Renal cortex interstitium (tissue), 11 donors: ENCODE results near the gene PIM3. TPM values are rescaled to one million over a fixed set of nuclear protein-coding genes. Genes with fewer than 3 reads are reported as not detected.
"Not testable (repeated sequence)": the region's sequence is repeated elsewhere in the genome, so short reads cannot be mapped to it uniquely, and the experiment has no call there.

Experiments
- DNase-seq, 11 donors: peaks; one replicate each; pipeline ENCODE4 v3.0.0-alpha.2; 2013; ENCODE audit warnings: low read depth in 9 of 11, low spot score in 4 of 11; ENCODE audit errors: extremely low read depth in 1 of 11
- polyA plus RNA-seq, 3 donors: library from polyadenylated mRNA; unstranded; fragments of 120-200 nt; gene quantifications; one replicate each; pipeline ENCODE4 v1.2.1, GENCODE V29; 2013; ENCODE audit not compliant: insufficient read length in 3 of 3

PIM3 gene
- polyA plus RNA-seq, 3 donors = 14.3 to 25.1 (median 20.3) TPM

GRCh38 chr22:49936973-49937757 is 23.4 kb upstream of the PIM3 start:
- DNase-seq = no peak

- DNase-seq = no peak
These were observed 22.6 kb upstream of the PIM3 start for GRCh38 chr22:49937758-49938564.

DNA sequence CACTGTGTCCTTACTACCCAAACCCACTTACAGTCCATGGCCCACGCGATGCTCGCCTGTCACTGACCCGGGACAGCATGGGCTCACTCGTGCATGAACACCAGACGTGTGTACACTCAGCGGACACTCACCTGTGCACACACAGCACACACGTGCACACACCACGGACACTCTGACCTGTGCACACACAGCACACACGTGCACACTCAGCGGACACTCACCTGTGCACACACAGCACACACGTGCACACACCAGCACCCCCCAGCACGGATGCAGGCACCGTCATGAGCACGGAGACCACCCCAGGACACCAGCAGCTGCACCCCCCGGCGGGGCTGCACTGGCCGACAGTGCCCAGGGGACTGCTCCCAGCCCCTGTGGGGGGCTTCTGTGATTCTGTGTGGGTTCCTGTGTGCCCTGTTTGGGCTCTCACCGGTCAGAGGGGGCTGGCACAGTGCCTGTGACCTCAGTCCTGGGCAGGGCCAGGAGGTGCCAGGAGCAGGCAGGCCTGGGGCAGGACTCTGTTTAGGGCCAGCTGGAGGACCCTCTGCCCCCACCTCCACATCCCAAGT is 21.9 kb upstream of the PIM3 start:
- no peak for DNase-seq

- no peak for DNase-seq
These were observed 18.9 kb upstream of the PIM3 start for GRCh38 chr22:49941507-49942316.

- no peak for DNase-seq
These were observed 17.8 kb upstream of the PIM3 start for GRCh38 chr22:49942565-49943404.

- no peak for DNase-seq
These were observed 17.2 kb upstream of the PIM3 start for GRCh38 chr22:49943405-49943765.

DNA sequence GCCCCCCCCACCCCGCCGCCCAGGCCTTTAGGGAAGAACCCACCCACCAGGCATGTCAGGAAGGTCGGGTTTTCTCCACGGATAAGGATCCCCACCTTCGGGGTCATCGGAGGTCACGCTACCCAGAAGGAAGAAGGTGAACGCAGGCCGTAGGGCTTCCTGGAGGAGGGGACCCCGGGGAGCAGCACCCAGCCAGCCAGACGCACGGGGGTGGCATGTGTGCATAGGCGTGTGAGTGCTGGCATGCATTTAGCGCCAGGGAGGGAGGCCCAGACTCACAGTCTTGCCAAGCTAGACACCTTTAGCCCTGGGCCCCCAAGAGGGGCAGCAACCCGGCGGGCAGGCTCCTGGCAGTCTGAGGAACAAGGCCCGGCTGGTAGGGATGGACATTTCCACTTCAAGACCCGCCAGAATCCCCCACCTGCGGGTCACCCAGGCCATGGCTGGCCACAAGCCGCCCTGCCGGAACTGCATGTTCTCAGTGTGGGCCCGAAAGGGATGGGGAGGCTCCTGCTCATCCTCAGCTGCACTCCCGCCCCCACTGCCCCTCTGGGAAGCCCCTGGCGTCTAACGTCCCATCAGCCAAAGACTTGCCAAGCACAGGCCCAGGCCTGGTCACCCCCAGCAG is 16.7 kb upstream of the PIM3 start:
- no peak for DNase-seq

DNA sequence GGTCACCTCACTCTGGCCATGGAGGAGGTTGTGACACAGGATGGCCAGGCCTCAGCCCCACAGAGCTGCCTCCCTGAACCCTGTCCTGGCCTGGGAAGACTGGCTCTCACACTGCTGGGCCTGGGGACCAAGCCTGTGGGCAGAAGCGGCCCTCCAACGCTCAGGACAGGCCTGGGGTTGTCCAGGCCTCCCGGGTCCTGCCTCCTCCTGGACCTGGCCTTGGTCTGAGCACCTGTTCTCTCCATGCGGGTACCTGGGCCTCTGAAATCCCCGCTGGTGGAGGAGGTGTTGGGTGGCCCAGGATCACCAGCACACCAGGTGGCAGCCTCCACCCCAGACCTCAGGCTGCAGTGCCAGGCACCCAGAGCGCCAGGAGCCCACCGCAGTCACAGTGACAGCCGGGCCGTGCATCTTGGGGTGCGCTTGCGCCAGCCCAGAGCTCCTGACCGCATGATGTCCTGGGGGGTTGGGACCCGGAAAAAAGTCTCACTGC is 16.1 kb upstream of the PIM3 start:
- no peak for DNase-seq

DNA sequence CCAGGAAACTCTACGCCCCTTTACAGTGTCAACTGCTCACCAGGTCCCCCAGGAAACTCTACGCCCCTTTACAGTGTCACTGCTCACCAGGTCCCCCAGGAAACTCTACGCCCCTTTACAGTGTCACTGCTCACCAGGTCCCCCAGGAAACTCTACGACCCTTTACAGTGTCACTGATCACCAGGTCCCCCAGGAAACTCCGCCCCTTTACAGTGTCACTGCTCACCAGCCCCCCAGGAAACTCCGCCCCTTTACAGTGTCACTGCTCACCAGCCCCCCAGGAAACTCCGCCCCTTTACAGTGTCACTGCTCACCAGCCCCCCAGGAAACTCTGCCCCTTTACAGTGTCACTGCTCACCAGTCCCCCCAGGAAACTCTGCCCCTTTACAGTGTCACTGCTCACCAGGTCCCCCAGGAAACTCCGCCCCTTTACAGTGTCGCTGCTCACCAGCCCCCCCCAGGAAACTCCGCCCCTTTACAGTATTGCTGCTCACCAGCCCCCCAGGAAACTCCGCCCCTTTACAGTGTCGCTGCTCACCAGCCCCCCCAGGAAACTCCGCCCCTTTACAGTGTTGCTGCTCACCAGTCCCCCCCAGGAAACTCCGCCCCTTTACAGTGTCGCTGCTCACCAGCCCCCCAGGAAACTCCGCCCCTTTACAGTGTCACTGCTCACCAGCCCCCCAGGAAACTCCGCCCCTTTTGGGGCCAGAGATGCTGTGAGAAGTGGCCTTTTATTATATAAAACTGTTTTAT is 15.4 kb upstream of the PIM3 start:
- DNase-seq = not testable (repeated sequence)

GRCh38 chr22:49946612-49947295 is 13.8 kb upstream of the PIM3 start:
- DNase-seq = no peak

GRCh38 chr22:49947296-49947622 is 13.3 kb upstream of the PIM3 start:
- no peak for DNase-seq

- no peak for DNase-seq
These were observed 12.2 kb upstream of the PIM3 start for GRCh38 chr22:49948116-49948957.

GRCh38 chr22:49948958-49949913 is 11.3 kb upstream of the PIM3 start:
- no peak for DNase-seq

GRCh38 chr22:49949914-49950292 is 10.7 kb upstream of the PIM3 start:
- DNase-seq = no peak
